NCI-H1436 (cell line): ENCODE measurements around the gene ZIC5.

Source experiments
- DNase-seq: peaks from one replicate; lab custom pipeline; 2025; lab: John Stamatoyannopoulos, UW

ZIC5 gene

GRCh38 chr13:99971576-99972189 is at the start of gene ZIC5:
Gene ZIC5 (minus strand): TSS chr13:99971767. CDS start chr13:99971603, 164 bp downstream.
- no peak for DNase-seq

- no peak for DNase-seq
Measured at GRCh38 chr13:100019780-100020356, 48.3 kb upstream of the ZIC5 start.

GRCh38 chr13:100014621-100015020 is 43.1 kb upstream of the ZIC5 start:
- no peak for DNase-seq

GRCh38 chr13:99998261-99998660 is 26.7 kb upstream of the ZIC5 start:
- no peak for DNase-seq

DNA sequence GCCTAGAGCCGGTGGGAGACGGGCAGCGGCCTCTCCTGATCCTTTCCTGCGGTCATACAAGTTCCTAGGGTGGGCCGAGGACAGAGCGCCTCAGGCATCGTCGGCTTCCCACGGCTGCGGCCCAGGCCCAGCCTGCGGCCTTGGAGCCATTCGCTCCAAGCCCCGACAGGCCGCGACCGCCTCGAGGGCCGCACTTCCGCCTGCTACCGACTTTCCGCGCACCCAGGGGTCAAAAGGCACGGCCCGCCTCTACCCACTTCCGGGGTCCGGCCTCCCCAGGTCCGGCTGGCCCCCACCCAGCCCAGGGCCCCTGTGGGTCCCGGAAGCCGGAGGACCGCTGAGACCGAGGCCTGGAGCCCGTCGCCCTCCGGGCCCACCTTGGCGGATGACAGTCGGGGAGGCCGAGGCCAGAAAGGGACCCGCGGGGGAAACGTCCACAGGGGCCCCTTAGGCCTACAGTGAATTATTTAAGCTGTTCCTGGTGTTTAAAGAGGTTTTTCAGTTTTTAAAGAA is 26.2 kb upstream of the ZIC5 start:
- no peak for DNase-seq

DNA sequence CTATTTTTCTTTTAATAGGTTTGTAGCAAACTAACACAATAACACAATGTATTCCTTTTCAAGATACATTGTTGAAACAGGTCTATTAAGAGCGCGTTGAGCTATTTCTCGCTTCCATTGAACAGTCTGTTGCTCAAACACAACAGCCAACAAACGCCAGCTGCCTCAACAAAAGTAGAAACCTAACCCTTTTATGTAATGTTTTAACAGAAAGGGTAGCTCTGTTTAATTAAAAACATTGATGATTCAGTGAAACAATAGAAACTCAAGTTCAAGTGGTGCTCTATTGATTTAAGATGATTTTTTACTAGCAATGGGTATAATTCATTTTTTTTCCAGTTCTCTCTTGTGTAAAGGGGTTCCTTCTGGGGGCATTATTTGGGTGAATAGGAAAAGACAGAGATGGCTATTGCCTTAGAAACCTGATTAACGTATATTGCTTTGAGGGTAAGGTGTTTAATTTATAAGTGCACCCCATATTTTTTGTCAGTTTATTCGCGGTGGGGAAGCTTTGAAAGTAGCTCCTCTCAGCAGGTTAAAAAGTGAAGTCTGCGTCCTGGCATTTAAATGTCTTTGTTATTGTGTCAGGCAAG is 24.9 kb upstream of the ZIC5 start:
- no peak for DNase-seq

DNA sequence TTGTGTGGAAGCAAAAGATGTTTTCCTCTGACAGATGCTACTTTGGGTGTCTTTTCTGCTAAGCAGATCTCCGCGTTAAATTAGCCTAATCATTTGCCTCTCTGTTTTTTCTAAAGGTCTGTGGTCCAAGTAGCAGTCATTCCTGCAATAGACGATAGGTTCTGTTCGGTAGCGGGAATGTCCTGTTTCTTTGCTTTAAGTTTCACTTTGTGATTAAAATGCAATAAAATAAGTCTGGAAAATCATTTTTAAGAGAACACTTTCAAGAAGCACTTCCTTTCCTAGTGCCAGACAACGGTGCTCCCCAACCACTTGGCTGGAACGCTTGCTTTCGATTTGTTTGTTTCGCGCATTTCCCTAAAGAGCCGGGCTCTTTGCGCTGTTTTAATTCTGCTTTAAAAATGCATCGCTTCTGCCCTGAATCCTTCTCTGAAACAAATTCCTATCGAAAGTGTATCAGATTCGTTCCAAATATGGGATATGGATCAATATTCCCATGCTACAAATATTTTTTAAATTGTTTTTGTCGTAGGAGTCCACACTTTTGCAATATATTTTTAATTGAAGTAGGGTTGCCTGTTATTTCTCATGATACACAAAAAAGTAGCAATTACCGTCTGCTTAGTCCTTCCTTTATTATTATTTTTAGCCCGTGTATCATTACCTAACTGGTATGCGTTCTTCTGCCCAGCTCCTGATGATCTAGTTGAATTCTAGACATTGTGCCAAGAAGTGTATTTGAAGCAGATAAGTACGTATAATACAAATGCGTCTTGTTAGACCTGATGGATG is 24.2 kb upstream of the ZIC5 start:
- peak; percentile 16 for DNase-seq

DNA sequence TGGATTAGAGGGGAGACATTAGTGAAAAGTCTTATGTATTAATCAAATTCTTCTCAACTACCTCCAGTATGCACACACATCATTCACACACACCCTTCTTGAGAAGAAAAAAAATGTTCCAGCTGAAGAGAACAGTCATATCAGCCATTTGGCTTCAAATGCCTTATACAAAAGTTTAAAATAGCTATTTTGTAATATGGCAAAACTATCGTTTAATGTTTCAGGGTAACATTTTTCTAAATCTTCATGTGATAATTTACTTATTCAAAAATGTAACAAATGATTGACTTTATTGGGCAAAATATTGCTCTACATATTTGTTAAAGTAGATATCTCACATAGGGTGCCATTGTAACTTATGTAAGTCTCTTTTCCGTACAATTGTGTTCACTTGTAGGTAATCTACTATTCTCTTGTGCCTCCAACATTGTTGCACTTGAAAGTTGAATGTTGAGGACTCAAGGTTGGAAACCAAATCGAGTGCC is 23.6 kb upstream of the ZIC5 start:
- DNase-seq = no peak

DNA sequence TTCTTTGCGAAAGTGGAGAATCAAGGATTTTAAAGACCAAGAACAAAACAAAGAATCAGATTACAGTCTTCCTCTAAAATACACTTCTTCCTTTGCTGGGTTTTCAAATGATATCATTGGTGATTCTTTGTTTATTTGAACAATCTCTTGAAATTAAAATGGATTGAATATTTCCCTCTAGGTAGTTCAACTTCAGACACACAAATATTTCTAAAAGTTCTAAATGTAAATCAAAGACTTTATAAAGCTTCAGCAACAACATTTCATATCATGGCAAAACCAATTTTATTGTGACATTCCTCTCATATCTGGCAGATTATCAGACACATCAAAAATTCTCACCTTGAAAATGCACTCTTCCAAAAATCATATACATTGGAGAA is 23.1 kb upstream of the ZIC5 start:
- DNase-seq = no peak

DNA sequence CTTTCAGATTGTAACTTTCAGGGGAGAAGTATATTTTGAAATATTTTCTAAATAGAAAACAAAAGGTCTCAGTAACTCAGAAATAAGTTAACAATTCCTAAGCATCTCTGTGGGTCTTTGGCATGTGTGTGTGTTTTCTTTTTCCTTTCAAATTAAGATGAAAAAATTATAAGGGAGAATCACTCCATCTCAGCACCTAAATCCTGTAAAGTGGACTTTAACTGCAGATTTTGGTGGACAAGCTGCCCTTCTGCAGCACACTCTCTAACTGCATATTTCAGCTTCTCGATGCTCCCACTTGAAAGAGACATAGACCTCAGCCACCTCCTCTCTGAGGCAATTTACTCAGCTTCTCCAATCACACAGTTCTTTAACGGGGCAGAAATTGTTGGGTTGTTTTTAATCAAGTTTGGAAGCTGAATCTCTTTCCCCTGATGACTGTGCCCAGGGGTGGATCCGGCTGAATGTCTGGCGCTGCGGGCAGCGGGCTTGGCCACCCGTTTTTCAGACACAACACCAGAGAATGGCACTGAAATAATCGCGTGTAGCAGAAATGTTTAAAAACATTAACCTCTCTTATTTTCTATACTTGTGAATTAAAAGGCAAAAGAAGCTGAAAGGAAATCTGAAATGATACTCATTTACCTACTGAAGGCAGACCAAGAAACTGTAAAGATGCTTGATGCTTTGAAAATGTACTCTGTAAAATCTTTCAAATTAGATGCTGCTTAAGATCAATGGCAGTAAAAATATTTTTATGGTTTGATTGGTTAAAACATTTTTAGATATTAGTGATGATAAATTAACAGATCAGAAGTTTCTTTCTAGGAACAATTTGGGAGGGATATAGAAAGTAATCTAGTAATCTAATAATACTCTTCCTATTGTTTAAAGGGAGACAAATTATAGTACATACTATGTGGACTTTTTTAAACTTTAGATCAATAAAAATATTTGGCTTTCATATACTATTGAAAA is 22.4 kb upstream of the ZIC5 start:
- DNase-seq = no peak

DNA sequence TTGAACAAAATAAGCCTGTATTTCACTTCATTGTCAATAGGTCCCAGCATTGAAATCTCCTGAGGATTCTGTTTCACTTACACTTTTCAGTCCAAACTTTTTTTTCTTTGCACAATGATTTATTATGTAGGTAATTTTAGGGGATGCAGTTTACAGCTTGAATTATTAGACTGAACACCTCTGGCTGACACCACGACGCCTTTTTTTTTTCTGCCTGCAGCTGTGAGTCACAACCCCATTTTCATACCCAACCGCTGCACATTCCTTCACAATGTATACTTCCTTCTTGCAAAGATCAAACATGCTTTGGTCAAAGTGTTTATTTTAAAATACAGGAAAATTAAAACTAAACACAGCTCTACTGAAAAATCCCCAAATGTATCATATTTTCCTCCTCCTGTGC is 21.4 kb upstream of the ZIC5 start:
- no peak for DNase-seq

- no peak for DNase-seq
Measured at GRCh38 chr13:99991828-99992775, 20.5 kb upstream of the ZIC5 start.

DNA sequence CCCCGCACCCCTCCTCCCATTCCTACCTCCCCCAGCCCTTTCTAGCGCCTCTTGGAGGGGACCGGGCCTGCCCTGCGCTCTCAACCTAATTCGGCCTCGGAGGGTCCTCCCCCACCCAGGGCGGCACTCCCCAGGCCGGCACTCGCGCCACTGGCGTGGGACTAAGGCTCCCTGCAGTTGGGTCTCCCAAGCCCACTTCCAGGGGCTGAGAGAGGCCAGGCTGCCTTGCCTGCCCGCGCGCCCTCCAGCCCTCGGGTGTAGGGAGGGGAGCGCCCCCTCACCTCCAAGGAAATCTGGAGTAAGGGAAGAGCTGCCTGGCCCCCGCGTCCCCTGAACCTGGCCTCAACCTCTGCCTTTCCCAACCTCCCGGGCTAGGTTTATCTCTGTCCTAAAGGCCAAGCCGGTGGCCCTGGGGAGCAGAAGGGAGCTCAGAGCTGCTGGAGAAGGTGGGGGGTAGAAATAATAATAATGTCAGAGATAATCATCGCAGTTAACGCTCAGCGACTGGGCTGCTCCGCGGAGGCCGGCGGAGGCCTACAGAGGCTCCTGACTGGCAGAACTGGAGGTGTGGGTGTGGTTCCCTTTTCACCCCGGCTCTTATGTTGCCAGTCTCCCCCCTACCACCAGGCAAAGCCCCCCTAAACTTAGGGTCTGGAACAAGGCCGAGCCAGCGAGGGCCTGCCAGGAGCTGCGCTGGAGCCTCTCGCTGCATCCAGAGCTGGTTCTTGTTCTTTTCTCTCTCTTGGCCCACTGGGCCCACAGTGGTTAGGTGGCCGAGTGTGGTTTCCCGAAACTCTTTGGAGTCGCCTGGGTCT is 19.7 kb upstream of the ZIC5 start:
- DNase-seq = no peak

DNA sequence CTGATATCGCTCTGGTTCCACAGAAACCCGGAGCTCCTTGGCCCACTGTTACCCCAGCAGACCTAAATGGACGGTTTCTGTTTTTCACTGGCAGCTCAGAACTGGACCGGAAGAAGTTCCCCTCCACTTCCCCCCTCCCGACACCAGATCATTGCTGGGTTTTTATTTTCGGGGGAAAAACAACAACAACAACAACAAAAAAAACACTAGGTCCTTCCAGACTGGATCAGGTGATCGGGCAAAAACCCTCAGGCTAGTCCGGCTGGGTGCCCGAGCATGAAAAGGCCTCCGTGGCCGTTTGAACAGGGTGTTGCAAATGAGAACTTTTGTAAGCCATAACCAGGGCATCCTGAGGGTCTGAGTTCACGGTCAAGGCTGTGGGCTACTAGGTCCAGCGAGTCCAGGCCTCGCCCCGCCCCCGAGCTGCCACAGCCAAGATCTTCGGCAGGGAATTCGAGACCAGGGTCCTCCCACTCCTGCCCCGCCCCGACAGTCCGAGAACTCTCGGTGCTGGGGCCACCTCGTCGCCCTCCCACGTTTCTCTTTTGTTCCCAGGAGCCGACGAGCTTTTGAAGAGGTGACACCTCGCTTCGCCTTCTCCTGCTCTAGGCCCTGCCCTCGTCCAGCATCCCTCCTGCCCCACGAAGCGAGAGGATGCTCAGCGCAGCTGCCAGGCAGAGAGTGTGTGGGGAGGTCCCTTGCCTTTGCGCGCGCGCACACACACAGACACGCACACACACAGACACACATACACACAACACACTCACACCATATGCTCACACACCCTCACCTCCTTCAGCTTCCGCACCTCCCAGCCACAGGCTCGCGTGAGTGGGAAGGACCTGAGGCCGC is 18.8 kb upstream of the ZIC5 start:
- DNase-seq = no peak

DNA sequence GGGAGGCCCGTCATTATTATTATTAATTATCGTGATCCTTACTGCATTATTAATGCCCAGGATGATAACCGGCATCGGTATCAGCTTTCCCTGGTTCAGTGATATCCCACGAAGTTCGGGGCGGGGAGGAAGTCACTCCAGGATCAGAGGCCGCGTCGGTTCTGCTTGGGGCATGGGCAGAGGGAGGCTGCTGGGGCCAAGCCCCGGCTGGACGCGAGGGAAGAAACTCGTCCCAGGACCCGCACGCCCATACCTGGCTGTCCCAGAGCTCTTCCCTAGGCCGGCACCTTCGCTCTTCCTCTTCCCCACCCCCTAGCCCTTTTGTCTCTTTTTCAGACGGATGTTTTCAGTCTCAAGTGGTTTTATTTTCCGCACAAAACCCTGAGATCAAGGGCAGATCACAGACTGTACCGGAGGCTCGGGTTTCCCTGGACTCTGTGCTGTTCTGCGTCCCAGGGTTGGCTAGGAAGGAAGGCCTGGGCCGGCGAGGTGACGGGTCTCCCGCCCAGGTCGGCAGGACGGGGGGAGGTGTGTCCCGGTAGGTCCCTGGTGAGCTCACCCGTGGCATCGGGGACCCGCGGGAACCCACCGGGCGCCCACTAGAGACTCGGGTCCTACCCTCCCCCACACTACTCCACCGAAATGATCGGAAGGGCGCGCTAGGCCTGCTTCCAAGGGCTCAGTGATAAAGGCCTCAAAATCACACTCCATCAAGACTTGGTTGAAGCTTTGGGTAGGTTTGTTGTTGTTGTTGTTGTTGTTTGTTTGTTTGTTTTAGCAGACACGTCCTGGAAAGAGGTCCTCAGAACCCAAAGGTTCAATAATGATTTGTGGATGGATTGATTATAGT is 17.9 kb upstream of the ZIC5 start:
- DNase-seq = no peak

- DNase-seq = no peak
Measured at GRCh38 chr13:99988529-99989275, 17.1 kb upstream of the ZIC5 start.
